GM12891 (cell line): ENCODE results near the gene OTULINL.

Source experiments
- DNase-seq: peaks from one replicate; pipeline ENCODE4 v3.0.0; 2011; ENCODE audit warnings: low spot score; ENCODE audit not compliant: insufficient read length
- FAIRE-seq: peaks from 2 replicates; lab custom pipeline; 2011; peaks lifted over from hg19 to GRCh38; lab: Jason Lieb, UNC
- PAX5 ChIP-seq: IDR thresholded peaks from 2 replicates; pipeline ENCODE4 v1.6.1; 2011; ENCODE audit warnings: low read length, moderate library complexity, mild to moderate bottlenecking; ENCODE audit not compliant: insufficient read depth, severe bottlenecking
- POLR2A ChIP-seq: IDR thresholded peaks from 2 replicates; pipeline ENCODE4 v1.6.1; 2011; ENCODE audit warnings: low read depth, low read length, control low read depth
- POLR2AphosphoS5 ChIP-seq: IDR thresholded peaks from 2 replicates; pipeline ENCODE4 v1.6.1; 2011; ENCODE audit warnings: low read depth, low read length, control low read depth
- POU2F2 ChIP-seq: IDR thresholded peaks from 2 replicates; pipeline ENCODE4 v1.6.1; 2011; ENCODE audit warnings: low read depth, mild to moderate bottlenecking, control low read depth, low read length, moderate library complexity
- SPI1 ChIP-seq: IDR thresholded peaks from 2 replicates; pipeline ENCODE4 v1.6.1; 2011; ENCODE audit warnings: low read depth, low read length, control low read depth
- TAF1 ChIP-seq: IDR thresholded peaks from 2 replicates; pipeline ENCODE4 v1.6.1; 2011; ENCODE audit warnings: low read depth, low read length, control low read depth

Gene OTULINL

GRCh38 chr5:14598225-14598624, 16.6 kb downstream of the OTULINL start:
- no peak for FAIRE-seq
- TF ChIP-seq POU2F2 (no peak), PAX5 (no peak), SPI1 (no peak), TAF1 (no peak), POLR2A (no peak), POLR2AphosphoS5 (no peak)
- DNase-seq, result no peak

DNA sequence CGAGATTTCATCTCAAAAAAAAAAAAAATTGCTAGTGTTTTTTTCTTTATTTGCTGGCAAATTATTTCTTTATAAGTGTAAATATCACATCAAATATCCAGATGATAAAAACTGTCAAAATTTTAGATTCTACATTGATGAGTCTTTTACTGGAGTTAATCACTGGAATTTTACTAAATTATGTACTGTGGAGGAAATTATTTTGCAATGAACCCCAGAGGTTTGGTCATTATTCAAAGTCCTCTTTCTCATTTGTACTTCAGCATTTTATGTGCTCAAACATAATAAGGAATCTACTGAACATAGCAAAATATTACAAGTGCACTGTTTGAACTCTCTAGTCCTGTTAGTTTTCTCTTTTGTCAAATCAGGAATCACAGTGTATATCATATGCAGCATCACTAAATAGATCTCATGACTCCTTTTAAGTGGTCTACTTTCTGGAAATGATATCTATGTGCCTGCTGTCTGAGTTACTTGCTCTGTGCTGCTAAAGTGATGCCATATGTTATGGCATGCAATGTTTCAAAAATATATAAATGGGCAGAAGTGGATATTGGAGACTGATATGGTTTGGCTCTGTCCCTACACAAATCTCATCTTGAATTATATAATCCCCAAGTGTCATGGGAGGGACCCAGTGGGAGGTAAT, 18.0 kb downstream of the OTULINL start:
- TF ChIP-seq PAX5 (no peak), POLR2A (no peak), POLR2AphosphoS5 (no peak), TAF1 (no peak), POU2F2 (no peak), SPI1 (no peak)

DNA sequence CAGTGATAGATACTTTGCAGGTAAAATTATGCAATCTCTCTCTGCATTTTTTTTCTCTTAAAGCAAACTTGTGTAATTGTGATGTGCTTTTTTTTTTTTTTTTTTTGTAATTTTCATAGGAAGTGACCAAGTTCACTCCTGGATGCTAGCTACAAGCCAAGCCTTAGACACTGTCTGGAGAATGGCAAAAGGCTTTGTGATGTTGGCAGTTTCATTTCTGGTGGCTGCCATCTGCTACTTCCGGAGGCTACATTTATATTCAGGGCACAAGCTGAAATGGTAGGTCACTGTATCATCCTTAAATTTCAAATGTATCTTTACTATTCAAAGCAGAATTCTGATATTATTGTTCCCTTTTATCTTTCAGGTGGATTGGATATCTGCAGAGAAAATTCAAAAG, 19.3 kb downstream of the OTULINL start:
- no peak for TF ChIP-seq POLR2A
- TF ChIP-seq PAX5, result no peak
- TF ChIP-seq POU2F2, result no peak
- TF ChIP-seq SPI1, result no peak
- TF ChIP-seq TAF1, result no peak
- TF ChIP-seq POLR2AphosphoS5, result no peak
- DNase-seq (no peak), FAIRE-seq (no peak)

More for the DNA sequence above, 18.0 kb downstream of the OTULINL start:
- DNase-seq (no peak), FAIRE-seq (no peak)

DNA sequence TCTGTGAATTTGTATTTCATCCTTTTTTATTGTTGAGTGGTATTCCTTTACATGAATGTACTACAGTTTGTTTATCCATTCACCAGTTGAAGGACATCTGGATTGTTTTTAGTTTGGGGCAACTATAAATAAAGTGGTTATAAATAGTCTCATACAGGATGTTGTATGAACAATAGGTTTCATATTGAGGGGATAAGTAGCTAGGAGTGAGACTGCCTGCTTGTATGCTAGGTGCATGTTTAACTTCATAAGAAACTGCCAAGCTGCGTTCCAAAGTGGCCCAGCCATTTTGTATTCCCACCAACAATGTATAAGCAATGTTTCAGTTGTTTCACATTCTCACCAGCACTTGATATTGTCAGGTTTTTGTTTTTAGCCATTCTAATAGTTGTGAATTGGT, 21.5 kb downstream of the OTULINL start:
- TF ChIP-seq POLR2AphosphoS5, result no peak
- no peak for TF ChIP-seq POLR2A
- no peak for TF ChIP-seq POU2F2
- no peak for TF ChIP-seq PAX5
- no peak for TF ChIP-seq TAF1
- no peak for TF ChIP-seq SPI1
- DNase-seq (no peak), FAIRE-seq (peak; percentile 16)

- TF ChIP-seq POLR2AphosphoS5 (no peak), POLR2A (no peak), TAF1 (no peak), SPI1 (no peak), POU2F2 (no peak), PAX5 (no peak)
- no peak for DNase-seq
- FAIRE-seq, result no peak
Measured at GRCh38 chr5:14607104-14607503, 25.5 kb downstream of the OTULINL start.

- TF ChIP-seq TAF1 (no peak), POU2F2 (no peak), PAX5 (no peak), SPI1 (no peak), POLR2A (no peak), POLR2AphosphoS5 (no peak)
- FAIRE-seq (no peak), DNase-seq (no peak)
Measured at GRCh38 chr5:14608169-14608568, 26.6 kb downstream of the OTULINL start.

GRCh38 chr5:14611737-14612136, 30.1 kb downstream of the OTULINL start:
- no peak for DNase-seq
- no peak for TF ChIP-seq POU2F2
- no peak for TF ChIP-seq TAF1
- no peak for TF ChIP-seq POLR2AphosphoS5
- FAIRE-seq, result peak; percentile 52

DNA sequence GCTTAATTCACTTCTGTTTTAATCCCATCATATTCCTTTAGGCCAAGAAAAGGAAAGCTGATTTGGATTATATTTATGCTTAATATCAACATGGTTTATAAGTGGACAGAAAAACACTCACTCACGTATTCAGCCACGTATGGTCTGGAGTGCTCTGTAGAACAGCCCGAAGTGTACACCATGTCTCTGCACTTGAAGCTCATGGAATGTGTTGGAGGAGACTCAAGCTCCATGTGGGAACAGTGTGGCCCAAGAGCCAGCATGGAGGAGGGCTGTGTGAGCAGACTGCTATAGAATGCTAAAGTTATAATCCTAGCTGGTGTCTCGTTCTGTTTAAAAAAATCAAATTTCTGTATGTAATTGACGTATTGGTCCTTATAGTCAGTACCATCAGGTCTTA, 32.9 kb downstream of the OTULINL start:
- TF ChIP-seq TAF1, result no peak
- no peak for TF ChIP-seq POLR2AphosphoS5
- TF ChIP-seq SPI1, result no peak
- no peak for TF ChIP-seq PAX5
- TF ChIP-seq POLR2A, result no peak
- TF ChIP-seq POU2F2, result no peak
- no peak for DNase-seq
- peak; percentile 16 for FAIRE-seq

- no peak for TF ChIP-seq POLR2A
- no peak for TF ChIP-seq POU2F2
- FAIRE-seq (no peak), DNase-seq (no peak)
Measured at GRCh38 chr5:14615365-14615764, 33.8 kb downstream of the OTULINL start.

DNA sequence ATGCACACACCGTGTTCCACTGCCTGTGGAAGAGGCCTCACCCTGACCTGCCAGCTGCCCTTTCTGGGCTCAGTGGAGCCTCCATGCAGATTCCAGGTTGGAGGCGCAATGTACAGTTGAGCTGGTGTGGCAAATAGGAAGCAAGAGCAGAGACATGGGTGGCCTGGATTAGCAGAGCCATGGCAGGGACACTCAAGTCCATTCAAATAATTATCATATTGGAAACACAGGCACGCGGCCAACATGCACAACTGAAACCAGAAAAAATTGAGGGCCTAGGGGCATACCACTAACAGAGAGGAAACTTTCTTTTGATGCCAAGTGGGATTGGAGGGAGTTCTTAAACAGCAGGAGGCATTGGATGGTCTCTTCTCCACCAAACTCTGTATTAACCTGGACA, 35.8 kb downstream of the OTULINL start:
- no peak for FAIRE-seq
- TF ChIP-seq PAX5 (no peak), POU2F2 (no peak)
- DNase-seq, result no peak

DNA sequence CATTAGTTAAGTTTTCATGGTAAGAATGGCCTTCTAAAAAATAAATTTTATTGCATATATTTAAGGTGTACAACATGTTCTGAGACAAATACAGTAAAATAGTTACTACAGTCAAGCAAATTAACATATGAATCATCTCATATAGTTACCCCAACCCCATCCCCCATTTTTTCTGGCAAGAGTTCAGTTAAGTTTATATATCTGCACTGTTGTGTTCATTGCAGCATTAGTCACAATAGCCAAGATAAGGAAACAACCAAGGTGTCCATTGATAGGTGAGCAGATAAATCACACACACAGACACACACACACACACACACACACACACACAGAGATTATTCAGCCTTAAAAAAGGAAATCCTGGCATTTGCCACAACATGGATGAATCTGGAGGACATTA, 45.7 kb downstream of the OTULINL start:
- TF ChIP-seq SPI1 (no peak), POLR2AphosphoS5 (no peak), POU2F2 (no peak), PAX5 (no peak), TAF1 (no peak)
- no peak for FAIRE-seq
- no peak for DNase-seq
